ENCODE data around the gene RGS9. TPM values are rescaled to one million over a fixed set of nuclear protein-coding genes. Genes with fewer than 3 reads are reported as not detected.

RGS9 gene
- polyA plus RNA-seq, 2 of the 4 experiments (the other 2 are of a cell fraction): 6.9 to 14.3 TPM

DNA sequence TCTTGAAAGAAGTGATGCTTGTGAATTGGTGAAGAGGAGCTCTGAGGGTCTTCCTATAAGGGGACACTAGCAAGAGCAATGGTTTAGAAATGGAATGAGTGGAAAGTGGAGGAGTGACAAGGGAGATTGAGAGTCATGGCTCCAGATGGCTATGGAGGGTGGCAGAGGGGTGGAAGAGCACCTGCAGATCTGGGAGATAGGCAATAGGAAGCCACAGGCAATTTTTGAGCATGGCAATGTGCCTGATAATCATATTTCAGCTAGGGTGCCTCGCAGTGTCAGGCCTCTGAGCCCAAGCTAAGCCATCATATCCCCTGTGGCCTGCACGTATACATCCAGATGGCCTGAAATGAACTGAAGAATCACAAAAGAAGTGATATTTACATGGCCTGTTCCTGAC, 21.5 kb downstream of the RGS9 start:
- CTCF ChIA-PET: interaction anchor here (1.2 to 13.8 kb wide), 4 partner anchors 8 to 58 kb away, joined by 3 to 158 read pairs (median 6); partner anchors contain the start of gene RGS9

DNA sequence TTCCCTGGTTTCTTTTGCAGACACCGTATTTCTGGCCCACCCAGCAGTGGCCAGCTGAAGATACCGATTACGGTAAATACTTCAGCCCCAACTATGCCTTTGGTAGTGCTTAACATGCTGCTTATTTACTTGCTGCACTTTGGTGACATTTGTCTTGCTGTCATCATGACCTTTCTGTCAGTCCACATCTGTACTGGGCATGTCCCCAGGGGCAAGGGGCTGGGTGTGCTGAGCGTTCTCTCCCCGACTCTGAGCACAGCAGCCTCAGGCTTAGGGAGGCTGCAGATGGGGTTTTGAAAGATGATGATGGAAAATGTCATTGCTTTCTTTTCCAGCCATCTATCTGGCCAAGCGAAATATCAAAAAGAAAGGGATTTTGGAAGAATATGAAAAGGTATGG, 23.3 kb downstream of the RGS9 start:
- FAIRE-seq (no peak), ATAC-seq (no peak), DNase-seq (ENCODE audit: low read depth in 1 of 2, low spot score in 1 of 2) (no peak)
- no peaks in the 10 kb centered on the region for H3K9me3 ChIP-seq
- no peak overlapping the region for H3K4me2 ChIP-seq
- H3K27ac ChIP-seq: no peak overlapping the region
- ChIA-PET CTCF (interaction anchor here (0.8 to 13.8 kb wide), 5 partner anchors 11 to 241 kb away, joined by 3 to 158 read pairs (median 3); partner anchors contain the start of genes LRRC37A3 and RGS9), POLR2A (no interaction called here)
- TF ChIP-seq RAD21 (conservative IDR thresholded peaks at IDR 0.05 in 1 of 2, IDR thresholded peaks at IDR 0.05 in 1 of 2) (no peak), HOXB5 (CRISPR knock-in tag; IDR thresholded peaks at IDR 0.05) (no peak), HEYL (CRISPR knock-in tag; IDR thresholded peaks at IDR 0.05) (no peak), FOSB (CRISPR knock-in tag; IDR thresholded peaks at IDR 0.05) (no peak), FOXS1 (CRISPR knock-in tag; IDR thresholded peaks at IDR 0.05) (no peak), PHF8 (IDR thresholded peaks at IDR 0.05; ENCODE audit: borderline replicate concordance, low read depth) (no peak), CBX2 (IDR thresholded peaks at IDR 0.05; ENCODE audit: borderline replicate concordance, low read depth) (no peak), RARB (CRISPR knock-in tag; IDR thresholded peaks at IDR 0.05) (no peak), ZC3H11A (IDR thresholded peaks at IDR 0.05) (no peak)
- TF ChIP-seq, protein P1, sequence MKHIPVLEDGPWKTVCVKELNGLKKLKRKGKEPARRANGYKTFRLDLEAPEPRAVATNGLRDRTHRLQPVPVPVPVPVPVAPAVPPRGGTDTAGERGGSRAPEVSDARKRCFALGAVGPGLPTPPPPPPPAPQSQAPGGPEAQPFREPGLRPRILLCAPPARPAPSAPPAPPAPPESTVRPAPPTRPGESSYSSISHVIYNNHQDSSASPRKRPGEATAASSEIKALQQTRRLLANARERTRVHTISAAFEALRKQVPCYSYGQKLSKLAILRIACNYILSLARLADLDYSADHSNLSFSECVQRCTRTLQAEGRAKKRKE (CRISPR knock-in tag; IDR thresholded peaks at IDR 0.05; ENCODE audit: low read depth): no peak
- TF ChIP-seq, protein P2, sequence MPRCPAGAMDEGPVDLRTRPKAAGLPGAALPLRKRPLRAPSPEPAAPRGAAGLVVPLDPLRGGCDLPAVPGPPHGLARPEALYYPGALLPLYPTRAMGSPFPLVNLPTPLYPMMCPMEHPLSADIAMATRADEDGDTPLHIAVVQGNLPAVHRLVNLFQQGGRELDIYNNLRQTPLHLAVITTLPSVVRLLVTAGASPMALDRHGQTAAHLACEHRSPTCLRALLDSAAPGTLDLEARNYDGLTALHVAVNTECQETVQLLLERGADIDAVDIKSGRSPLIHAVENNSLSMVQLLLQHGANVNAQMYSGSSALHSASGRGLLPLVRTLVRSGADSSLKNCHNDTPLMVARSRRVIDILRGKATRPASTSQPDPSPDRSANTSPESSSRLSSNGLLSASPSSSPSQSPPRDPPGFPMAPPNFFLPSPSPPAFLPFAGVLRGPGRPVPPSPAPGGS (IDR thresholded peaks at IDR 0.05): no peak
- TF ChIP-seq, protein P3, sequence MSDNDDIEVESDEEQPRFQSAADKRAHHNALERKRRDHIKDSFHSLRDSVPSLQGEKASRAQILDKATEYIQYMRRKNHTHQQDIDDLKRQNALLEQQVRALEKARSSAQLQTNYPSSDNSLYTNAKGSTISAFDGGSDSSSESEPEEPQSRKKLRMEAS (IDR thresholded peaks at IDR 0.05): no peak
- 75% methylated on average over 6 of the region's 6 CpGs for WGBS (ENCODE audit: missing lambda C conversion rate)
- H3K4me3 ChIP-seq: no peak overlapping the region
- H3K4me1 ChIP-seq: peaks cover 13% of the 10 kb centered on the region; the same call in 2 of the 3 replicates

More for the DNA sequence above, 21.5 kb downstream of the RGS9 start:
- TF ChIP-seq POLR2A (IDR thresholded peaks at IDR 0.05; ENCODE audit: low read length): no peak
- TF ChIP-seq ZSCAN20 (CRISPR knock-in tag; IDR thresholded peaks at IDR 0.05): no peak
- TF ChIP-seq, protein P4, sequence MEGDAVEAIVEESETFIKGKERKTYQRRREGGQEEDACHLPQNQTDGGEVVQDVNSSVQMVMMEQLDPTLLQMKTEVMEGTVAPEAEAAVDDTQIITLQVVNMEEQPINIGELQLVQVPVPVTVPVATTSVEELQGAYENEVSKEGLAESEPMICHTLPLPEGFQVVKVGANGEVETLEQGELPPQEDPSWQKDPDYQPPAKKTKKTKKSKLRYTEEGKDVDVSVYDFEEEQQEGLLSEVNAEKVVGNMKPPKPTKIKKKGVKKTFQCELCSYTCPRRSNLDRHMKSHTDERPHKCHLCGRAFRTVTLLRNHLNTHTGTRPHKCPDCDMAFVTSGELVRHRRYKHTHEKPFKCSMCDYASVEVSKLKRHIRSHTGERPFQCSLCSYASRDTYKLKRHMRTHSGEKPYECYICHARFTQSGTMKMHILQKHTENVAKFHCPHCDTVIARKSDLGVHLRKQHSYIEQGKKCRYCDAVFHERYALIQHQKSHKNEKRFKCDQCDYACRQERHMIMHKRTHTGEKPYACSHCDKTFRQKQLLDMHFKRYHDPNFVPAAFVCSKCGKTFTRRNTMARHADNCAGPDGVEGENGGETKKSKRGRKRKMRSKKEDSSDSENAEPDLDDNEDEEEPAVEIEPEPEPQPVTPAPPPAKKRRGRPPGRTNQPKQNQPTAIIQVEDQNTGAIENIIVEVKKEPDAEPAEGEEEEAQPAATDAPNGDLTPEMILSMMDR (IDR thresholded peaks at IDR 0.05): no peak
- TF ChIP-seq EP300 (IDR thresholded peaks at IDR 0.05): no peak
- TF ChIP-seq, protein P5, sequence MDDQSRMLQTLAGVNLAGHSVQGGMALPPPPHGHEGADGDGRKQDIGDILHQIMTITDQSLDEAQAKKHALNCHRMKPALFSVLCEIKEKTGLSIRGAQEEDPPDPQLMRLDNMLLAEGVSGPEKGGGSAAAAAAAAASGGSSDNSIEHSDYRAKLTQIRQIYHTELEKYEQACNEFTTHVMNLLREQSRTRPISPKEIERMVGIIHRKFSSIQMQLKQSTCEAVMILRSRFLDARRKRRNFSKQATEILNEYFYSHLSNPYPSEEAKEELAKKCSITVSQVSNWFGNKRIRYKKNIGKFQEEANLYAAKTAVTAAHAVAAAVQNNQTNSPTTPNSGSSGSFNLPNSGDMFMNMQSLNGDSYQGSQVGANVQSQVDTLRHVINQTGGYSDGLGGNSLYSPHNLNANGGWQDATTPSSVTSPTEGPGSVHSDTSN (IDR thresholded peaks at IDR 0.05): no peak
- no peak for TF ChIP-seq CHD2 (IDR thresholded peaks at IDR 0.05; ENCODE audit: low read length, partially characterized antibody)
- no peak for TF ChIP-seq RARB (CRISPR knock-in tag; IDR thresholded peaks at IDR 0.05)
- TF ChIP-seq JUN (IDR thresholded peaks at IDR 0.05): no peak
- TF ChIP-seq RNF2 (IDR thresholded peaks at IDR 0.05; ENCODE audit: borderline replicate concordance, low read depth): no peak
- TF ChIP-seq MYC (IDR thresholded peaks at IDR 0.05; ENCODE audit: borderline replicate concordance, low read length): no peak
- FAIRE-seq (no peak), DNase-seq (ENCODE audit: low read depth in 1 of 2, low spot score in 1 of 2) (no peak), ATAC-seq (no peak)
- Histone ChIP-seq H3K27ac (no peak overlapping the region), H3K4me3 (no peak overlapping the region), H3K9me3 (no peaks in the 10 kb centered on the region), H3K4me1 (peaks cover 16% of the 10 kb centered on the region), H3K4me2 (no peak overlapping the region)
- 71% methylated on average over 2 of the region's 2 CpGs for WGBS (ENCODE audit: missing lambda C conversion rate)
- POLR2A ChIA-PET: no interaction called here

All from A549 (cell line).